HG03103 (cell line): ENCODE results near the gene PAF1.
A peak's percentile ranks its signal among the peaks of the same experiment; 100 is the strongest.

Experiments
- ATAC-seq: cut with Tn5 transposase; IDR thresholded peaks from one replicate; pipeline ENCODE4 v1.9.1; 2021; ENCODE audit warnings: low read depth; ENCODE audit not compliant: unreplicated experiment

PAF1 gene

GRCh38 chr19:39390751-39391437, at the start of gene PAF1, which contains the start of gene MED29:
Gene PAF1, minus strand, starts transcription at chr19:39391106. Its CDS starts 242 bp downstream, at chr19:39390864.
Gene MED29, plus strand, starts transcription at chr19:39391378. Its CDS starts 45 bp downstream, at chr19:39391423.
- peak; percentile 90 for ATAC-seq

- no peak for ATAC-seq
Measured at GRCh38 chr19:39438270-39438934, 47.5 kb upstream of the PAF1 start.

GRCh38 chr19:39436350-39436716, 45.4 kb upstream of the PAF1 start:
- ATAC-seq, result no peak

- ATAC-seq, result peak; percentile 64
Measured at GRCh38 chr19:39435499-39436349, 44.8 kb upstream of the PAF1 start, which contains the start of gene RPS16. Gene RPS16, minus strand, starts transcription at chr19:39435949. Its CDS starts 54 bp downstream, at chr19:39435895.

- no peak for ATAC-seq
Measured at GRCh38 chr19:39434123-39435076, 43.5 kb upstream of the PAF1 start.

- no peak for ATAC-seq
Measured at GRCh38 chr19:39433480-39434079, 42.7 kb upstream of the PAF1 start.

GRCh38 chr19:39432677-39433025, 41.7 kb upstream of the PAF1 start:
- ATAC-seq, result no peak

- ATAC-seq, result no peak
Measured at GRCh38 chr19:39430675-39431593, 40.0 kb upstream of the PAF1 start.

- ATAC-seq, result no peak
Measured at GRCh38 chr19:39428283-39429112, 37.6 kb upstream of the PAF1 start.

- ATAC-seq, result no peak
Measured at GRCh38 chr19:39427707-39428106, 36.8 kb upstream of the PAF1 start.

GRCh38 chr19:39426170-39426569, 35.3 kb upstream of the PAF1 start:
- ATAC-seq, result no peak

GRCh38 chr19:39425744-39426143, 34.8 kb upstream of the PAF1 start:
- ATAC-seq, result no peak

GRCh38 chr19:39424934-39425333, 34.0 kb upstream of the PAF1 start:
- no peak for ATAC-seq

- ATAC-seq, result no peak
Measured at GRCh38 chr19:39423258-39424086, 32.6 kb upstream of the PAF1 start.

GRCh38 chr19:39422020-39422419, 31.1 kb upstream of the PAF1 start:
- ATAC-seq, result no peak

GRCh38 chr19:39420769-39421168, 29.9 kb upstream of the PAF1 start:
- no peak for ATAC-seq

- no peak for ATAC-seq
Measured at GRCh38 chr19:39419003-39419402, 28.1 kb upstream of the PAF1 start.
